ENCODE results near the gene STK32B. TPM values are rescaled to one million over a fixed set of nuclear protein-coding genes. Genes with fewer than 3 reads are reported as not detected.
"Not testable (repeated sequence)": the region's sequence is repeated elsewhere in the genome, so short reads cannot be mapped to it uniquely, and the experiment has no call there.

Gene STK32B
- total and polyA plus RNA-seq, 2 donors (not counting 3 experiments of a cell fraction or from before 2014, with no cell fraction given), result 5.6 to 7.8 TPM

- FAIRE-seq (no peak), DNase-seq (ENCODE audit: low read depth, low spot score) (no peak)
- no peaks in the 10 kb centered on the region for H4K20me1 ChIP-seq (replicated peaks; ENCODE audit: control insufficient read depth, extremely low read depth, insufficient read depth, low read length)
- no peak overlapping the region for H3K4me2 ChIP-seq (ENCODE audit: insufficient read depth, low read length)
- ChIA-PET CTCF (no interaction called here), POLR2A (no interaction called here)
- no peaks in the 10 kb centered on the region for H3K79me2 ChIP-seq (ENCODE audit: control insufficient read depth, insufficient read depth, low read length)
- H3K9me1 ChIP-seq (replicated peaks; ENCODE audit: control insufficient read depth, extremely low read depth, insufficient read depth, low read length), result no peaks in the 10 kb centered on the region
- no peaks in the 10 kb centered on the region for H3K27me3 ChIP-seq (ENCODE audit: control insufficient read depth in 2 of 2, insufficient read depth in 2 of 2, low read length in 2 of 2)
- H3K27ac ChIP-seq (ENCODE audit: insufficient read depth, low read depth, low read length), result no peak overlapping the region
- dilution Hi-C loops (cut with MboI; ENCODE audit: extremely low pct_ligation_motif_present, low sequenced_read_pairs) (no loop called here), intact Hi-C loops (cut with micrococcal nuclease) (no loop called here)
- H3K36me3 ChIP-seq (ENCODE audit: control insufficient read depth in 2 of 2, extremely low read depth in 1 of 2, insufficient read depth in 2 of 2, low read length in 2 of 2), result no peaks in the 10 kb centered on the region
- no peak overlapping the region for H3K9ac ChIP-seq (replicated peaks; ENCODE audit: extremely low read depth, insufficient read depth, low read length)
- no peaks in the 10 kb centered on the region for H3K9me3 ChIP-seq (replicated peaks; ENCODE audit: control insufficient read depth, insufficient read depth, low read length)
- H2AFZ ChIP-seq (ENCODE audit: low read depth, low read length), result no peak overlapping the region
- H3K4me1 ChIP-seq (ENCODE audit: control insufficient read depth, extremely low read depth, insufficient read depth, low read length), result peaks cover 12% of the 10 kb centered on the region
- BruUV-seq (replicated peaks), result no TSS peak
- no peak overlapping the region for H3K4me3 ChIP-seq (replicated peaks in 1 of 3; ENCODE audit: insufficient read depth in 1 of 3, low read depth in 1 of 3, low read length in 3 of 3)
- no peak for TF ChIP-seq POLR2A (IDR thresholded peaks at IDR 0.05; ENCODE audit: low read depth, low read length)
- no peak for TF ChIP-seq GATA2 (IDR thresholded peaks at IDR 0.05; ENCODE audit: insufficient read depth, insufficient read length, low read depth, low read length)
- TF ChIP-seq FOS (IDR thresholded peaks at IDR 0.05; ENCODE audit: borderline replicate concordance, insufficient read depth, low read length), result no peak
- TF ChIP-seq MAX (IDR thresholded peaks at IDR 0.05; ENCODE audit: insufficient read depth, insufficient read length), result no peak
- no peak for TF ChIP-seq CTCF (IDR thresholded peaks at IDR 0.05; ENCODE audit: extremely low read depth in 1 of 2, insufficient read depth in 1 of 2, low read depth in 1 of 2, low read length in 2 of 2)
- no peak for TF ChIP-seq MYC (IDR thresholded peaks at IDR 0.05; ENCODE audit: low read depth, low read length)
- TF ChIP-seq POLR2AphosphoS5 (IDR thresholded peaks at IDR 0.05; ENCODE audit: insufficient read depth, low read depth, low read length), result no peak
- no peak for TF ChIP-seq JUN (IDR thresholded peaks at IDR 0.05; ENCODE audit: borderline replicate concordance, insufficient read depth, insufficient read length, low read depth)
- no peak for TF ChIP-seq EZH2 (IDR thresholded peaks at IDR 0.05; ENCODE audit: borderline replicate concordance, low read depth, low read length, severe bottlenecking)
Observed at GRCh38 chr4:5168891-5169290, 117.6 kb downstream of the STK32B start.

GRCh38 chr4:5175836-5176235 is 124.6 kb downstream of the STK32B start:
- H2AFZ ChIP-seq (ENCODE audit: low read depth, low read length); H3K4me3 ChIP-seq (replicated peaks in 1 of 3; ENCODE audit: insufficient read depth in 1 of 3, low read depth in 1 of 3, low read length in 3 of 3); H3K27me3 ChIP-seq (ENCODE audit: control insufficient read depth in 2 of 2, insufficient read depth in 2 of 2, low read length in 2 of 2); H3K9ac ChIP-seq (replicated peaks; ENCODE audit: extremely low read depth, insufficient read depth, low read length); H3K4me1 ChIP-seq (ENCODE audit: control insufficient read depth, extremely low read depth, insufficient read depth, low read length); DNase-seq (ENCODE audit: low read depth, low spot score); dilution Hi-C loops (cut with MboI; ENCODE audit: extremely low pct_ligation_motif_present, low sequenced_read_pairs); intact Hi-C loops (cut with micrococcal nuclease); POLR2A ChIA-PET; H3K9me1 ChIP-seq (replicated peaks; ENCODE audit: control insufficient read depth, extremely low read depth, insufficient read depth, low read length); H3K9me3 ChIP-seq (replicated peaks; ENCODE audit: control insufficient read depth, insufficient read depth, low read length); BruUV-seq (replicated peaks); H3K4me2 ChIP-seq (ENCODE audit: insufficient read depth, low read length); CTCF ChIA-PET; FAIRE-seq; H4K20me1 ChIP-seq (replicated peaks; ENCODE audit: control insufficient read depth, extremely low read depth, insufficient read depth, low read length); H3K79me2 ChIP-seq (ENCODE audit: control insufficient read depth, insufficient read depth, low read length); H3K36me3 ChIP-seq (ENCODE audit: control insufficient read depth in 2 of 2, extremely low read depth in 1 of 2, insufficient read depth in 2 of 2, low read length in 2 of 2); H3K27ac ChIP-seq (ENCODE audit: insufficient read depth, low read depth, low read length): not testable (repeated sequence)

Measured in endothelial cell of umbilical vein (primary cell).